Endothelial cell of umbilical vein (primary cell): Measurements from ENCODE around the gene DDX4. TPM values are rescaled to one million over a fixed set of nuclear protein-coding genes. Genes with fewer than 3 reads are reported as not detected.
A peak's percentile ranks its signal among the peaks of the same experiment; 100 is the strongest.

Experiments
- BruUV-seq: library from RNA; stranded (reverse); fragments of 400-500 nt; replicated peaks from 2 replicates; lab custom pipeline; 2021; lab: Mats Ljungman, UMichigan
- CTCF ChIA-PET: fragments of 300-600, 350-600 bp; sonication (Branson Sonifier 250); formaldehyde crosslinking; loops from one replicate; lab custom pipeline; 2021; ENCODE audit warnings: antibody characterized with exemption, inconsistent platforms; lab: Charles Lee
- POLR2A ChIA-PET: fragments of 300-600, 350-600 bp; sonication (Branson Sonifier 250); formaldehyde crosslinking; loops from one replicate; lab custom pipeline; 2021; ENCODE audit warnings: antibody characterized with exemption, inconsistent platforms; lab: Charles Lee
- DNase-seq: peaks from one replicate; pipeline ENCODE4 v3.0.0-alpha.2; 2011; ENCODE audit warnings: low read depth, low spot score
- FAIRE-seq: peaks from 2 replicates; lab custom pipeline; 2011; peaks lifted over from hg19 to GRCh38; lab: Jason Lieb, UNC
- H2AFZ ChIP-seq: 2 replicates; pipeline ENCODE4 v1.6.0; 2012; ENCODE audit warnings: low read depth, low read length, control low read depth, inconsistent platforms
- H3K27ac ChIP-seq: 2 replicates; pipeline ENCODE4 v1.5.1; 2011; ENCODE audit warnings: low read depth, mild to moderate bottlenecking, control low read depth, low read length, moderate library complexity; ENCODE audit not compliant: insufficient read depth
- H3K27me3 ChIP-seq, 2 experiments: 2 replicates each; pipeline versions ENCODE4 v1.6.0 to v1.6.1; 2011; ENCODE audit warnings: low read length in 2 of 2, mixed read lengths in 1 of 2; ENCODE audit not compliant: control insufficient read depth in 2 of 2, insufficient read depth in 2 of 2
- H3K36me3 ChIP-seq, 2 experiments: 2 replicates in 1 of 2; 3 replicates in 1 of 2; pipeline ENCODE4 v1.5.1; 2011; ENCODE audit warnings: low read length in 2 of 2, mild to moderate bottlenecking in 1 of 2, moderate library complexity in 1 of 2; ENCODE audit not compliant: control insufficient read depth in 2 of 2, insufficient read depth in 2 of 2; ENCODE audit errors: extremely low read depth in 1 of 2
- H3K4me1 ChIP-seq: 3 replicates; pipeline ENCODE4 v1.5.1; 2011; ENCODE audit warnings: mild to moderate bottlenecking, low read length; ENCODE audit not compliant: control insufficient read depth, insufficient read depth; ENCODE audit errors: extremely low read depth
- H3K4me2 ChIP-seq: 2 replicates; pipeline ENCODE4 v1.6.1; 2011; ENCODE audit warnings: low read length, control low read depth, mixed read lengths; ENCODE audit not compliant: insufficient read depth
- H3K4me3 ChIP-seq, 3 experiments: fragments of 200-600 bp in 1 of 3; sonication (generic), shearing (Covaris generic) in 1 of 3; replicated peaks in 1 of 3; 2 replicates each; pipeline ENCODE4 v1.5.1; 2011 to 2016; ENCODE audit warnings: control low read depth in 3 of 3, low read length in 3 of 3, mild to moderate bottlenecking in 2 of 3, inconsistent platforms in 1 of 3, low read depth in 1 of 3, moderate library complexity in 1 of 3; ENCODE audit not compliant: insufficient read depth in 1 of 3
- H3K79me2 ChIP-seq: 2 replicates; pipeline ENCODE4 v1.6.0; 2012; ENCODE audit warnings: low read length, inconsistent platforms; ENCODE audit not compliant: control insufficient read depth, insufficient read depth
- H3K9ac ChIP-seq: replicated peaks from 2 replicates; pipeline ENCODE3; 2011; ENCODE audit warnings: low read length, control low read depth; ENCODE audit not compliant: insufficient read depth; ENCODE audit errors: extremely low read depth
- H3K9me1 ChIP-seq: replicated peaks from 3 replicates; pipeline ENCODE4 v1.6.0; 2011; ENCODE audit warnings: mild to moderate bottlenecking, low read length; ENCODE audit not compliant: control insufficient read depth, insufficient read depth; ENCODE audit errors: extremely low read depth
- H3K9me3 ChIP-seq: replicated peaks from 2 replicates; pipeline ENCODE4 v1.5.1; 2012; ENCODE audit warnings: low read length, inconsistent platforms; ENCODE audit not compliant: control insufficient read depth, insufficient read depth
- H4K20me1 ChIP-seq: replicated peaks from 2 replicates; pipeline ENCODE3; 2011; ENCODE audit warnings: mild to moderate bottlenecking, low read length; ENCODE audit not compliant: control insufficient read depth, insufficient read depth; ENCODE audit errors: extremely low read depth
- CTCF ChIP-seq, 2 donors: IDR thresholded peaks; 1 replicate in 1 of 2; 2 replicates in 1 of 2; pipeline ENCODE4 v1.5.1; 2011; ENCODE audit warnings: low read length in 2 of 2, mild to moderate bottlenecking in 2 of 2, moderate library complexity in 2 of 2, control low read depth in 1 of 2, inconsistent platforms in 1 of 2, low read depth in 1 of 2; ENCODE audit not compliant: insufficient read depth in 1 of 2; ENCODE audit errors: extremely low read depth in 1 of 2
- EZH2 ChIP-seq: IDR thresholded peaks from 2 replicates; pipeline ENCODE4 v1.6.1; 2012; ENCODE audit warnings: borderline replicate concordance, low read depth, mild to moderate bottlenecking, moderate library complexity, low read length, inconsistent platforms; ENCODE audit not compliant: severe bottlenecking
- FOS ChIP-seq: IDR thresholded peaks from 2 replicates; pipeline ENCODE4 v1.6.1; 2011; ENCODE audit warnings: mild to moderate bottlenecking, low read length, moderate library complexity, borderline replicate concordance; ENCODE audit not compliant: insufficient read depth
- GATA2 ChIP-seq: IDR thresholded peaks from 2 replicates; pipeline ENCODE4 v1.7.0; 2011; ENCODE audit warnings: low read depth, mild to moderate bottlenecking, moderate library complexity, mixed read lengths, low read length; ENCODE audit not compliant: insufficient read length, insufficient read depth
- JUN ChIP-seq: IDR thresholded peaks from 2 replicates; pipeline ENCODE4 v1.6.1; 2011; ENCODE audit warnings: borderline replicate concordance, low read depth; ENCODE audit not compliant: insufficient read length, insufficient read depth
- MYC ChIP-seq: IDR thresholded peaks from one replicate; pipeline ENCODE4 v1.6.1; 2011; ENCODE audit warnings: mild to moderate bottlenecking, low read depth, low read length
- POLR2A ChIP-seq: IDR thresholded peaks from 2 replicates; pipeline ENCODE4 v1.6.1; 2012; ENCODE audit warnings: low read depth, mild to moderate bottlenecking, control low read depth, low read length
- POLR2AphosphoS5 ChIP-seq: IDR thresholded peaks from 2 replicates; pipeline ENCODE4 v1.6.1; 2012; ENCODE audit warnings: low read depth, mild to moderate bottlenecking, control low read depth, low read length, moderate library complexity; ENCODE audit not compliant: insufficient read depth
- dilution Hi-C: fragments of 300-500 bp; cut with MboI; formaldehyde crosslinking; loops from one replicate; pipeline ENCODE4 v1.15.0; 2019; ENCODE audit warnings: low sequenced_read_pairs; ENCODE audit not compliant: extremely low pct_ligation_motif_present
- intact Hi-C: fragments of 100-400 bp; cut with micrococcal nuclease; formaldehyde crosslinking; loops from one replicate; pipeline ENCODE4 v1.10.0; 2022
- polyA plus RNA-seq, 4 experiments: library from polyadenylated mRNA; depleted of rRNA in 3 of 4; stranded (reverse) in 3 of 4; unstranded in 1 of 4; fragments of >200 nt; gene quantifications; 2 replicates each; pipeline versions ENCODE4 v1.2.1 to v1.2.3, GENCODE V29; 2011 to 2012; ENCODE audit warnings: missing spikeins in 1 of 4
- total RNA-seq: library from RNA; stranded (reverse); gene quantifications from 2 replicates; pipeline ENCODE4 v1.2.3, GENCODE V29; 2021
- TF ChIP-seq, protein P1 (sequence below): IDR thresholded peaks from 2 replicates; pipeline ENCODE4 v1.6.1; 2011; ENCODE audit not compliant: insufficient read depth, insufficient read length

DDX4 gene
- total and polyA plus RNA-seq, 2 donors (not counting 3 experiments of a cell fraction or from before 2014, with no cell fraction given) = not detected

DNA sequence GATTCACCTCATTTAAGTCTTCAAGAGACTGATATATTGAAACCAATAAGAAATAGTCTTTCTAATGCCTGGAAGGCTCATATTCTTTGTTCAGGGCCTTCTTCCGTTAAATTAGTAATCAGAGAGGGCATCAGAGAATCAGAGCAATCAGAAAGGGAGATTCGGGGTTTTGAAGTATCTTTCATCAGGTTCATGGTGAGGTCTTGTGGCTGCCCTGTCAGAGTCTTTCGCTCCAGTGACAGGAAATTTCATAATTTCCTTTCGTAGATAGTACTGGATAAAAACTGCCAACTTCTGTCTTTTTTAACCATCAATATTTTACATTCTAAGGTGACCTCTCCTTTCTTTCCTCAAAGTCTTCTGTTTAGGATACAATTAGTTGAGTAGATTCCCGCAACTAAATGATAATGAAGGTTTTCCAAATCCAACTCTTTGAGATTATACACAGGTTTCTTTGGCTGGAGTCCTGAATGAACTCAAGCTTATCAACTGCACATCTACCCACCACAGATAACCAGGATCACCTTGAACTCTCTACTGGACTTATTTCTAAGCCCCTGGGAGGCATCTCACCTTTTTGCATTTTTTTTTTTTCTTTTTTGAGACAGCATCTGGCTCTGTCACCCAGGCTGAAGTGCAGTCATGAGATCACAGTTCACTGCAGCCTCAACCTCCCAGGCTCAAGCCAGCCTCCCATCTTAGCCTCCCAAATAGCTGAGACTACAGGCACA is 118.8 kb downstream of the DDX4 start:
- FAIRE-seq = peak; percentile 28
- DNase-seq = peak; percentile 18
- CTCF ChIA-PET = no interaction called here

GRCh38 chr5:55857247-55857640 is 119.4 kb downstream of the DDX4 start:
- Histone ChIP-seq H3K79me2 (no peaks in the 10 kb centered on the region), H4K20me1 (no peaks in the 10 kb centered on the region), H3K27ac (no peak overlapping the region), H3K4me3 (no peak overlapping the region), H3K9me1 (no peaks in the 10 kb centered on the region), H3K36me3 (no peaks in the 10 kb centered on the region), H3K9ac (no peak overlapping the region), H3K9me3 (no peaks in the 10 kb centered on the region), H2AFZ (no peak overlapping the region), H3K27me3 (no peaks in the 10 kb centered on the region), H3K4me2 (no peak overlapping the region), H3K4me1 (peaks cover 31% of the 10 kb centered on the region)
- BruUV-seq = no TSS peak
- FAIRE-seq (no peak), DNase-seq (no peak)
- intact Hi-C loops (no loop called here), dilution Hi-C loops (no loop called here)
- ChIA-PET POLR2A (no interaction called here), CTCF (interaction anchor here (1.2 kb wide), 1 partner anchor 12 kb away, joined by 4 read pairs; no protein-coding TSS in a partner anchor)
- TF ChIP-seq POLR2AphosphoS5 = no peak
- no peak for TF ChIP-seq CTCF (IDR thresholded peaks at IDR 0.05; ENCODE audit: extremely low read depth in 1 of 2, insufficient read depth in 1 of 2, low read depth in 1 of 2, low read length in 2 of 2)
- TF ChIP-seq FOS = no peak
- no peak for TF ChIP-seq EZH2
- TF ChIP-seq JUN = no peak
- TF ChIP-seq MYC = no peak
- TF ChIP-seq GATA2 = no peak
- TF ChIP-seq POLR2A = no peak
- TF ChIP-seq, protein P1, sequence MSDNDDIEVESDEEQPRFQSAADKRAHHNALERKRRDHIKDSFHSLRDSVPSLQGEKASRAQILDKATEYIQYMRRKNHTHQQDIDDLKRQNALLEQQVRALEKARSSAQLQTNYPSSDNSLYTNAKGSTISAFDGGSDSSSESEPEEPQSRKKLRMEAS = no peak

More for the DNA sequence above, 118.8 kb downstream of the DDX4 start:
- Histone ChIP-seq H3K4me3 (no peak overlapping the region), H3K4me1 (peaks cover 33% of the 10 kb centered on the region), H3K9ac (no peak overlapping the region), H3K36me3 (no peaks in the 10 kb centered on the region), H3K27me3 (no peaks in the 10 kb centered on the region), H3K9me3 (no peaks in the 10 kb centered on the region), H4K20me1 (no peaks in the 10 kb centered on the region), H3K9me1 (no peaks in the 10 kb centered on the region), H3K79me2 (no peaks in the 10 kb centered on the region), H2AFZ (no peak overlapping the region), H3K4me2 (peak overlapping the region; percentile 62), H3K27ac (no peak overlapping the region)
- dilution Hi-C loops = no loop called here
- peak; percentile 47 for TF ChIP-seq GATA2
- TF ChIP-seq POLR2A = no peak
- TF ChIP-seq EZH2 = no peak
- no peak for TF ChIP-seq FOS
- POLR2A ChIA-PET = no interaction called here
- BruUV-seq = no TSS peak
- intact Hi-C loops = no loop called here
